ENCODE results near the gene PRR20G.
A peak's percentile ranks its signal among the peaks of the same experiment; 100 is the strongest.

PRR20G gene

GRCh38 chr3:127324913-127325628 is 37.2 kb upstream of the PRR20G start:
- CTCF ChIA-PET: no interaction called here
- H3K4me3 ChIP-seq (ENCODE audit: low read depth, low read length): no peak overlapping the region
- H3K27ac ChIP-seq (ENCODE audit: extremely low read depth, low read depth, low read length): no peak overlapping the region
- TF ChIP-seq REST (tag by site-specific recombination; IDR thresholded peaks at IDR 0.05) (peak; percentile 73), ZNF518A (tag by site-specific recombination; conservative IDR thresholded peaks at IDR 0.05; ENCODE audit: low read depth) (no peak), ZNF792 (tag by site-specific recombination; IDR thresholded peaks at IDR 0.05) (no peak)
- H3K4me1 ChIP-seq (ENCODE audit: control insufficient read depth, insufficient read depth, low read length): no peaks in the 10 kb centered on the region
- POLR2A ChIA-PET: no interaction called here
- no peaks in the 10 kb centered on the region for H3K9me3 ChIP-seq (ENCODE audit: control insufficient read depth, insufficient read depth, low read depth, low read length)
- H3K36me3 ChIP-seq (ENCODE audit: control insufficient read depth in 2 of 2, insufficient read depth in 1 of 2, low read length in 2 of 2): no peaks in the 10 kb centered on the region

GRCh38 chr3:127324076-127324475 is 36.2 kb upstream of the PRR20G start:
- no peak overlapping the region for H3K4me3 ChIP-seq (ENCODE audit: low read depth, low read length)
- H3K4me1 ChIP-seq (ENCODE audit: control insufficient read depth, insufficient read depth, low read length): no peaks in the 10 kb centered on the region
- TF ChIP-seq ZNF677 (tag by site-specific recombination; IDR thresholded peaks at IDR 0.05): no peak
- TF ChIP-seq ZNF416 (tag by site-specific recombination; IDR thresholded peaks at IDR 0.05): no peak
- no peak for TF ChIP-seq ZIC2 (tag by site-specific recombination; IDR thresholded peaks at IDR 0.05)
- TF ChIP-seq ZNF23 (tag by site-specific recombination; IDR thresholded peaks at IDR 0.05; ENCODE audit: borderline replicate concordance): no peak
- TF ChIP-seq ZBTB8A (tag by site-specific recombination; IDR thresholded peaks at IDR 0.05): no peak
- no peak for TF ChIP-seq GLIS1 (tag by site-specific recombination; IDR thresholded peaks at IDR 0.05)
- no peak for TF ChIP-seq ZNF174 (tag by site-specific recombination; IDR thresholded peaks at IDR 0.05)
- no peak for TF ChIP-seq YY1 (tag by site-specific recombination; IDR thresholded peaks at IDR 0.05)
- no peak for TF ChIP-seq ZNF768 (tag by site-specific recombination; IDR thresholded peaks at IDR 0.05)
- TF ChIP-seq ZNF354C (tag by site-specific recombination; IDR thresholded peaks at IDR 0.05; ENCODE audit: borderline replicate concordance, low read depth): no peak
- TF ChIP-seq ZNF639 (tag by site-specific recombination; IDR thresholded peaks at IDR 0.05): no peak
- no peak for TF ChIP-seq ZNF426 (tag by site-specific recombination; IDR thresholded peaks at IDR 0.05)
- no peak for TF ChIP-seq ZNF776 (tag by site-specific recombination; IDR thresholded peaks at IDR 0.05; ENCODE audit: borderline replicate concordance)
- no peak for TF ChIP-seq ZBTB48 (tag by site-specific recombination; IDR thresholded peaks at IDR 0.05)
- TF ChIP-seq KLF1 (tag by site-specific recombination; IDR thresholded peaks at IDR 0.05): no peak
- CTCF ChIA-PET: no interaction called here
- no peak overlapping the region for H3K27ac ChIP-seq (ENCODE audit: extremely low read depth, low read depth, low read length)
- POLR2A ChIA-PET: no interaction called here
- H3K9me3 ChIP-seq (ENCODE audit: control insufficient read depth, insufficient read depth, low read depth, low read length): no peaks in the 10 kb centered on the region
- H3K36me3 ChIP-seq (ENCODE audit: control insufficient read depth in 2 of 2, insufficient read depth in 1 of 2, low read length in 2 of 2): no peaks in the 10 kb centered on the region
